PC-3 (cell line): Measurements from ENCODE around the gene SBNO2.

Experiments
- CTCF ChIP-seq: fragments of 300-600 bp; sonication (generic); conservative IDR thresholded peaks from 2 replicates; pipeline ENCODE4 v1.5.1; 2017; ENCODE audit warnings: antibody characterized with exemption, low read depth, mild to moderate bottlenecking, low read length
- EZH2 ChIP-seq: fragments of 300-600 bp; sonication (generic); IDR thresholded peaks from one replicate; pipeline ENCODE4 v1.6.1; 2017; ENCODE audit warnings: antibody characterized with exemption, mild to moderate bottlenecking, low read length; ENCODE audit not compliant: unreplicated experiment

DNA sequence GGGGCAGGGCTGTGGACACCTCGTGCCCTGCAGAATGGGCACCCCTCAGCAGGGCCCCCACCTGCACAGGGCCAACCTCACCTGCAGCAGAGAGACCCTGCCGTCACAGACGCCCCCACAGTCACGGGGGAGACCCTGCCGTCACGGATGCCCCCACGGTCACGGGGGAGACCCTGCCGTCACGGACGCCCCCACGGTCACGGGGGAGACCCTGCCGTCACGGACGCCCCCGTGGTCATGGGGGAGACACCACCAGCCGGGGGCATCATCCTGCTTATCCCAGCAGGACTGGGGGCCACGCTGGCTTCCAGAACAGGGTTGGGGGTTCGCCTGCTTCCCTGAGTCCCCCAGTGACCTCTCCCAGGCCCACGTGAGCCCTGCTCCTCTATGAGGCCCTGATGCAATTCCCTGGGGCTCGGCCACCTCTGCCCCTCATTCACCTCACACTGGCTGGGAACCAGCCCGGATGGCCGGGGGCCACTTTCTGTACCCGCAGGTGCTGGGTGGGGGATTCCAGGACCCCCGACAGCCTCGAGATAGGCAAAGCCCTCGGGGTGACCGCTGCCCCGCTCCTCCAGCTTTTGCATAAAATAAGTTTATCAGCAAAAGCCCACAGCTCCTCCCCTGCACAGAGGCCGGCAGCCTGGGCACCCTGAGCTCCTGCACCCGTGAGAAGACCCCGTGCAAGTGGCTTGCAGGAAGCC lies 23.6 kb downstream of the SBNO2 start:
- TF ChIP-seq CTCF (no peak), EZH2 (no peak)
